Activated CD4-positive, alpha-beta T cell treated with anti-CD3 and anti-CD28 coated beads for 24 hours (primary cell): ENCODE data around the gene SACM1L.

ENCODE experiments used
- DNase-seq, 2 donors: peaks; one replicate each; pipeline ENCODE4 v3.0.0-alpha.2; 2020; ENCODE audit warnings: low read depth in 2 of 2

The SACM1L gene

DNA sequence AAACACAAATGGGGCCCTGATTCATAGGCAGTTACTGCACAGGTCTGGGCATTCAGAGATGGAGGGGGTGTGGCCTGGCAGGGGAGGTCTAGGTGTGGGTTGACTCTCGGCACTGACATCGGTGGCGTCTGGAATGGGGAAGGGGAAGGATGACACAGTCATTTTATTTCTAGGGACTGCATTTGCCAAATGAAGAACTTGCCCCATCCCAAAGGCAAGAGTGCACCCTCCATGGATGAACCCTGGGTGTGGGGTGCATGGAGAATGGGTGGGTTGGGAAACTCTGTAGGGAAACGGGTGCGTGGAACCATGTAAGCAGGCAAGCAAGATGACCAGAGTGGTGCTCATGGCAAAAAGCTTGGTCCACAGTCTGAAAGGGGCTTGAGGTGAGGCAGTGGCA lies 82.6 kb downstream of the SACM1L start:
- no peak for DNase-seq

DNA sequence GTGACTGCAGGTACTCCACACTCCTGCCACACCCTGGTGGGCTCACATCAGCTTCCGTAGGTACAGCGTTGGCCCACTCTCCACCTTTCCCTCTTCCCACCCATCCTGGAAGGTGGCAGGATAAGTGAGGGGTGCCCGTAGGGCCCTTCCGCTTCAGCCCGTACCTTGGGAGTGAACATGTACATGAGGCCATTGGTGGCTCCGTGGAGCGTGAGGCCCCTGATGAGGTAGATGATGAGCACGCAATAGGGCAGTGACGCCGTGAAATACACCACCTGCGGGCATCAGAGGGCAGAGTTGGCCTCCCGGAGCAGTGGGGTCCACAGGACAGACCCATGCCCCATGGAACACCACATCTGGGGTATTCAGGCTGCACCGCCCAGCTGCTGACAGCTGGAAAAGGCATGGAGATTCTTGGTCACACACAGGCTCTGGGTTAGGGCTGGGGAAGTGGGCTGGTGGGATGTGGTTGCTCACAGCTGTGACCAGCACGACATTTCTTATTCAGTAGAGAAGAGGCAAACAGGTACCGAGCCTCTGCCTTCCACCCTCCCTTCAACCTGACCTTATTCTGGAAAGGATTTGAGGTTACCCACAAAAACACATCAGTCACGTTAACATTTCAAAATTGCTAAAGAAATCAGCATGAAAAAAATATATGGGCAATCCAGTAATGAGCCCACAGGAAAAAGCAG lies 83.3 kb downstream of the SACM1L start:
- DNase-seq, result no peak

- no peak for DNase-seq
These were observed 83.9 kb downstream of the SACM1L start for GRCh38 chr3:45773072-45773471.

DNA sequence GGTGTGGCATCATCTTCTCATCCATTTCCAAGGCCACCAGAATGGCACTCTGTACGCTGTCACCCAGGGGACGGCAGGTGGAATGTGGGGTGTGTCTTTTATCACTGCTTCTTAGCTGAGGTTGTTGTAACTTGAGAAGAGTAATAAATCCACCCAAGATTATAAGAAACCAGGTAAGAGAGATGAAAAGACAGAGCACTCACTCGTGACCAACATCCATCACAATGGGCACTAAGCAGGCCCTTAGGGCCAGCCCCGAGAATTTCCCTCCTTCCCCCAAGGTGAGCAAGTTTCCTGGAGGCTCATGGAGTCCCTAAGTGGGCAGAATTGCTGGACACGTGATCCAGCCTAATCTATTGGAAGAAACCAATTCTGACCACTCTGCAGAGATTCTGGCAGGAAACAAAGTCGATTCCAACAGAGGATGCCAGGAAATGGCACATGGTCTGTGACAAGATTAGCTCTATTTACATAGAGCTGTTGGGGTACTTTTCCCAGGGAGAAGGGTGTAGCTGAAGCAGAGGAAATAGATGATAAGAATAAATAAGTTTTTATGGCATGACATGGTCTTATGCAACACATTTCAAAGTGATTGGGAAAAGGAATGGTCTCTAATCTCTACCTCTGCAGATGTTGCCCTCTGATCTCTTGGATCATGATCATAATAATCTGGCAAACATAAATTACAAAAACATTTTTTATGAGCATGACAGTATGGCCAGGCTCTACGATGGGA lies 84.7 kb downstream of the SACM1L start:
- DNase-seq, result no peak

DNA sequence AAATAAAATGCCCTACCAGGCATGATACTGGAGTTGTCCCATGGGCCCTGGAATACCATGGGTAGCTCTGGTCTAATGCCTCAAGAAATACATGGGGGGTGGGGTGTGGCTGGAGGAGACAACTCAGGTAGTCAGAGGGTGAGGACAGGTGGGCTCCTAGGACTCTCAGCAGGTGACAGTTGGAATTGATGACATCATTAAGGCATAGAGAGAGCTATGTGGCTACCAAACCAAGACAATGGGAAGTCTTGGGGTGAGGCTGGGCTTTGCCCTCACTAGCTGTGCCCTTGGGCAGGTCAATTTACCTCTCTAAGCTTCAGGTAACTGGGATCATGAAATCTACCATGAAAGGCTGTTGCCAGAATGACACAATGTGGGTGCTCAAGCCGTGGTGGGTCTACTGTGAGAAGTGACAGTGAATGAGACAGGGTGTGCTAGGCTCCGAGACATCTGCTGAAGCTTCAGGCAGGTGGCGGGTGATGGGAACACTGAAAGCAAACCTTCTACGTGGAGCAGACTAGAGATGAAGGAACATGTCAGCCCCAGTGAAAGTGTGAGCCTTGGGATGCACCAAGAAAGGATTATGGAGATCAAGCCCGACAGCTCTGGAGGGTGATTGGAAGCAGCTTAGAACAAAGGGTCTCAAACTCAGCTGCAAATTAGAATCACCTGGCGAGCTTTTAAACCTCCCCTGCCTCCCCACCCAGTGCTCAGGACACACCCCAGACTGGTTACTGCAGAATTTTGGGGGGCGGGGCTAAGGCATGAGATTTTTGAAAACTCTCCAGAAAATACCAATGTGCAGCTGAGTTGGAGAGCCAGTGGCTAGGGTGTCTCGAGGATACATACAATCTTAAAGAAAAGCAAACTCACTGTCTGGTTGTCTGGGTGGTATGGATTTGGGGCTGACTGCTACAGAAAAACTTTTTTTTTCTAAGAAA lies 85.7 kb downstream of the SACM1L start:
- DNase-seq, result no peak

- DNase-seq, result no peak
These were observed 86.5 kb downstream of the SACM1L start for GRCh38 chr3:45775571-45776300.

DNA sequence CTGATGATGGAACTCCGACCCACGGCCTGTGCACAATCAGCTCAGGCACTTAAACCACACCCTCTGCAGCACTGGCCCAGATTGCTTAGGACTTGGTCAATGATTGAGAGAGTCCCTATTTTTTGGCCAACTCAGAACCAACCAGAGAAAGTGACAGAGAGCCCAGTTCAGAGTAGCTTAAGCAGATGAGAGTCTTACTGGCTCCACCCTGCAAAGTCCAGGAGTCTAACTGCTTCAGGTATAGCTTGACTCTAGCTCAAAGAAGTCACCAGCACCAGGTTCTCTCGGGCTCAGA lies 87.1 kb downstream of the SACM1L start:
- DNase-seq, result no peak

DNA sequence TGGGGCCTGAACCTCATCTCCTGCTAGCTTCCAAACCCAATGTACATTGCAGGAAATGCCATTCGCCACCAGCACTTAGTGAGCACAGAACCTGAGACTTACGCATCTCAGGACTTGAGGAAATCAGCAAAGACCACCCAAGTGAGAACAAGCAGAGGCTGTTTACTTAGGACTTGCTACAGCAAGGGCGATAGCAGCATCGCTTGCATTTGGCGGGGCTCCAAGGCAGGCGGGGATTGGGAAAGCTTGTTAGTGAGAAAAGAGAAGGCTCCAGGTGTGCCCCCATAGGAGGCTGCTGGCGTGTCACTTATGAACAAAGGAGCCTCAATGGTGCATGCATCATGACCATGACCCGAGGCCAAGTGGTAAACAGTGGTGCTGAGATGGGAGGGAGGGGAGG lies 87.4 kb downstream of the SACM1L start:
- DNase-seq, result no peak

DNA sequence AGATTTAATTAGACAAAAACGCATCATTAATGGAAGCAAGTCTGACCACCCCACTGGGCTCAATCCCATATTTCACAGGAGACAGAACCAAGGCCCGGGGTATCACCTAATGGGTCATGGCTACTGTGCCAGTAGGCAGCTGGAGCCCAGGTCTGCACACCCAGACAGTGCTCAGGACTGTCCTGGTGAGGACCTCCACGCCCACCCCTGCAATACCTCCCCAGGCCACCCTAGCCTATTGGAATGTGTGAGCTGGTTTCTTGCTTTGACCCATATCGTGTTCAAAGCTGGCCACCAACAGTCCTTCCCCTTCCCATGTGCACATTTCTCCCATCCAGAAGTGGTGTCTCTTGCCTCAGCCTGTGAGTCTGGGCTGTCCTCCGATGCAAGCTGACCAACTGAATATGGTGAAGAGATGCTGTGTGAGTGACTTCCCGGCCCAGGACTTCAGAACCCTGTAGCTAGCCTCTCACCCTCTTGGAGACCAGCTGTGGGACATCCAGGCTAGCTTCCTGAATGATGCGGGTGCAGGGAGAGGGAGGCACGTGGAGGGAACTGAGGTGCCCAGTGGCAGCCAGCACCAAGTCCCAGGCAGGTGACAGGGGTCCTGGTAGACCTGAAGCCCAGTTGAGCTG lies 88.0 kb downstream of the SACM1L start:
- no peak for DNase-seq

GRCh38 chr3:45777746-45778386 lies 88.7 kb downstream of the SACM1L start:
- no peak for DNase-seq

GRCh38 chr3:45778761-45779201 lies 89.6 kb downstream of the SACM1L start:
- no peak for DNase-seq

DNA sequence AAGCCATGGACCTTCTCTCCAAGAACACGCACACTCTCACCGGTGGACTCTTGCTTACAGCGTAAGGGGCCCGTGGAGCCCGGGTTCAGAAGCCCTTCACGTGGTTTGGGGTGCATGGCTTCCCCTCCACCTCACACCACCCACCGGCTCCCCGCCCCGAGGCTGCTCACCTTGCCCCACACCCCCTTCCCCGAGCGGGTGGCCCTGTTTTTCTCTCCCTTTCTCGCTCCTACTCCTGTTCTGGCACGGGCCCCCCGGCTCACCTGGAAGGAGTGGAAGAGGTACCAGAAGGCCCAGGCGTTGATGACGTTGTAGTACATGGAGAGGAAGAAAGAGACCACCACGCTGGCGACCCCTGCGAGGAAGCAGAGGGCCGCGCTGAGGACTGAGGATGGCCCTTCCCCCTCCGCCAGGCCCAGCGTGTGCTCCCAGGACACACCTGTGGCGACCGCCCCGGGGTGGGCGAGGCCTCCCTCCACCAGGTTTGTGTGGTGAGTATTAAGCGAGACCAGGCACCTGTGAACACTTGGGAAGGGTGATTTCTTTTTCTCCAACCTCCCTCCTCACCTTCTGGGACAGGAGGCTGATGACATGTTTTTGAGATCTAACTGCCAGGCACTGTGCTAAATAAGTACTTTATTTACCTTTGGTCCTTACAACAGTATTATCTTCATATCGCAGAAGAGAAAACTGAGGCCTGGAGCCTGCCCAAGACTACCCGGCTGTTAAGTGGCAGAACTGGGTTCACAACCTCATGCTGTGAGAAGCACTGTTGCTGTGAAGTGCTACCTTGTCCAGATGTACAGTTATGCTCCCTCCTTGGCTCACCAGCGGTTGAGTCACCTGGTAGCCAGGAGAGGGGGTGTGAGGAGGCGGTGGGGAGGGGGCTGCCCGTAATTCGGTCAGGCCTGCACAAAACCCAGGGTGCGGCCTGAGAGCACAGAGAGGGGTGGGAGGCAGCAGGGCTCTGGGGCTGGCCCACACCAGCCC lies 90.8 kb downstream of the SACM1L start:
- no peak for DNase-seq

DNA sequence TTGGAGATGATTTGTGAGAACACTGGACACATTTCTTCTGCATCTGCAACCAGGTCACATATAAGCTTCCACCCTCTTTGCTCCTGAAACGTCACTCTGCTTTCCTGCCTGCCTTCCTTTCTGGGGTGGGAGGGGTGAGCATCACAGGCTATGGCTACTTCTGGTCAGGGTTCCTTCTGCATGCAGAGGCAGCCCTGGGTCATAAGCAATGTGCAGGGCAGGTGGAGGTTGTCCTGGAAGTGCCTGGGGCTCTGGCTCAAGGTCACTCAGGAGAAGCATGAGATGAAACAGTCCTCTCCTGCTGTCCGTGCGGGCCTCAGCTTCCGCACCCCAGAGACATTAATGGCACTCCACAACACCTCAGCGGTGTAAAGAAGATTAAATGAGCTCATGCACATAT lies 92.1 kb downstream of the SACM1L start:
- no peak for DNase-seq

GRCh38 chr3:45781841-45782240 lies 92.6 kb downstream of the SACM1L start:
- DNase-seq, result no peak

GRCh38 chr3:45782381-45782780 lies 93.2 kb downstream of the SACM1L start:
- DNase-seq, result no peak

GRCh38 chr3:45783667-45784066 lies 94.5 kb downstream of the SACM1L start:
- DNase-seq, result no peak

DNA sequence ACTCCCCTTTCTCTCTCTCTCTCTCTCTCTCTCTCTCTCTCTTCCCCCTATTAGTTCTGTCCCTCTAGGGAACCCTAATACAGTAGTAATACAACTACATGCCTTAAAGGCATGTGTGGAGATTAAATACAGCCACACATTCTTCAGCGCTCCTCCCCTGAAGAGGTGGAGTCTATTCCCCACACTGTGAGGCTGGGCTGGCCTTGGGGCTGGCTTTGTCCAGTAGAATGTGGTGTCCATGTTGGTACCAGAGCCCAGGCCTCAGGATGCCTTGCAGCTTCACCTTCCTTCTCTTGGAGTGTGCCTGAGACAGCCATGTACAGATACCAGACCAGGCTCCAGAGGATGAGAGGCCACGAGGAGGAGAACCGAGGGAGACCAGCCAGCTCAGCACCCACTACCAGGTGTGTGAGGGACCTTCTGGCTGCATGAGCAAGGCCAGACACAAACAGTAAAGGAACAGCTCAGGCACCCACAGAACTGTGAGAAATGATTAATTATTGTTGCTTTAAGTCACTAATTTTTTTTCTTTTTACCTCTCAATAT lies 96.5 kb downstream of the SACM1L start:
- no peak for DNase-seq

DNA sequence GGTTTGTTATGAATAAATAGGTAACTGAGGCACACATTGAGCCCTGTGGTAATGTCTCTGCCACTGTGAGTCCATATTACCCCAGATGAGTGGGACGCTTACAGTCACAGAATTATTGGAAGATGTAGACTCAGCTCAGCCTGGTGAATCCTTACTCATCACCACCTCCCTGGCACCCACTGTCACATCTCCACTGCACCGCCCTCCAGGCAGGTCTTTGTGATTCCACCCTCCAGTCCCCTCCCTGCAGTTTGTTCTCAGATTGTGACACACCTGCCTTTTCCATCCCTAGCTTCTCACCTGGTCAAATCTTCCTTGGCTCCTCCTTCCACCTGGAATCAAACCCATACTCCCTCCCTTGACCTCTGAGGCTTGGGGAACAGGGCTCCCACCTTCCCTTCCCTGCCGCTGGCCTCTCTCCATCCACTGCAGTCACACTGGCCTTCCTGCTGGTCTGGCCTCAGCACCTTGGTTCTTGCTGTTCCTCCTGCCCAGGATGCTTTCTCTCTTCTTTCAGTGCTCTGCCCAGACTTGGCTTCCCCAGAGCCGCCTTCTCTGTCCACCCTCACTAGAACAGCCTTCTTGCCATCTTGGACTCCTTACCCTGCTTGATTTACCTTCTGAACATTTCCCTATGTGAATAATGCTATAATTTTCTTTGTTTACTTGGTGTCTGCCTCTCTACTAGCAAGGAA lies 97.8 kb downstream of the SACM1L start:
- no peak for DNase-seq

GRCh38 chr3:45787551-45787950 lies 98.4 kb downstream of the SACM1L start:
- no peak for DNase-seq
